Stimulated activated CD8-positive, alpha-beta memory T cell treated with anti-CD3 and anti-CD28 coated beads, Interleukin-7, amount 100 ng/mL, for 1 hour (primary cell): ENCODE data around the gene C1QA.
"Not testable (repeated sequence)": the region's sequence is repeated elsewhere in the genome, so short reads cannot be mapped to it uniquely, and the experiment has no call there.

Source experiments
- DNase-seq, 2 donors: peaks; one replicate each; pipeline ENCODE4 v3.0.0-alpha.2; 2020; ENCODE audit warnings: low read depth in 2 of 2

C1QA gene

GRCh38 chr1:22673486-22674409 lies 37.3 kb downstream of the C1QA start:
- DNase-seq = no peak

- DNase-seq = no peak
These were observed 38.0 kb downstream of the C1QA start for GRCh38 chr1:22674410-22674749.

- DNase-seq = not testable (repeated sequence)
These were observed 39.7 kb downstream of the C1QA start for GRCh38 chr1:22676151-22676550.

- DNase-seq = no peak
These were observed 40.6 kb downstream of the C1QA start for GRCh38 chr1:22676916-22677583.

- no peak for DNase-seq
These were observed 41.8 kb downstream of the C1QA start for GRCh38 chr1:22677931-22678896.

- no peak for DNase-seq
These were observed 44.3 kb downstream of the C1QA start for GRCh38 chr1:22680726-22681125.

GRCh38 chr1:22681556-22682276 lies 45.3 kb downstream of the C1QA start:
- DNase-seq = no peak

GRCh38 chr1:22683547-22683946 lies 47.1 kb downstream of the C1QA start:
- no peak for DNase-seq

- no peak for DNase-seq
These were observed 49.2 kb downstream of the C1QA start for GRCh38 chr1:22685591-22686059.

- DNase-seq = no peak
These were observed 50.8 kb downstream of the C1QA start for GRCh38 chr1:22687191-22687590.

GRCh38 chr1:22688466-22688865 lies 52.0 kb downstream of the C1QA start:
- DNase-seq = no peak
